Endothelial cell of umbilical vein (primary cell): Measurements from ENCODE around the gene MSN.
"Not testable (repeated sequence)": the region's sequence is repeated elsewhere in the genome, so short reads cannot be mapped to it uniquely, and the experiment has no call there.

ENCODE experiments used
- CTCF ChIP-seq, 2 donors: IDR thresholded peaks; 1 replicate in 1 of 2; 2 replicates in 1 of 2; pipeline ENCODE4 v1.5.1; 2011; ENCODE audit warnings: low read length in 2 of 2, mild to moderate bottlenecking in 2 of 2, moderate library complexity in 2 of 2, control low read depth in 1 of 2, inconsistent platforms in 1 of 2, low read depth in 1 of 2; ENCODE audit not compliant: insufficient read depth in 1 of 2; ENCODE audit errors: extremely low read depth in 1 of 2
- EZH2 ChIP-seq: IDR thresholded peaks from 2 replicates; pipeline ENCODE4 v1.6.1; 2012; ENCODE audit warnings: borderline replicate concordance, low read depth, mild to moderate bottlenecking, moderate library complexity, low read length, inconsistent platforms; ENCODE audit not compliant: severe bottlenecking
- FOS ChIP-seq: IDR thresholded peaks from 2 replicates; pipeline ENCODE4 v1.6.1; 2011; ENCODE audit warnings: mild to moderate bottlenecking, low read length, moderate library complexity, borderline replicate concordance; ENCODE audit not compliant: insufficient read depth
- POLR2A ChIP-seq: IDR thresholded peaks from 2 replicates; pipeline ENCODE4 v1.6.1; 2012; ENCODE audit warnings: low read depth, mild to moderate bottlenecking, control low read depth, low read length
- POLR2AphosphoS5 ChIP-seq: IDR thresholded peaks from 2 replicates; pipeline ENCODE4 v1.6.1; 2012; ENCODE audit warnings: low read depth, mild to moderate bottlenecking, control low read depth, low read length, moderate library complexity; ENCODE audit not compliant: insufficient read depth
- TF ChIP-seq, protein P1 (sequence below): IDR thresholded peaks from 2 replicates; pipeline ENCODE4 v1.6.1; 2011; ENCODE audit not compliant: insufficient read depth, insufficient read length

DNA sequence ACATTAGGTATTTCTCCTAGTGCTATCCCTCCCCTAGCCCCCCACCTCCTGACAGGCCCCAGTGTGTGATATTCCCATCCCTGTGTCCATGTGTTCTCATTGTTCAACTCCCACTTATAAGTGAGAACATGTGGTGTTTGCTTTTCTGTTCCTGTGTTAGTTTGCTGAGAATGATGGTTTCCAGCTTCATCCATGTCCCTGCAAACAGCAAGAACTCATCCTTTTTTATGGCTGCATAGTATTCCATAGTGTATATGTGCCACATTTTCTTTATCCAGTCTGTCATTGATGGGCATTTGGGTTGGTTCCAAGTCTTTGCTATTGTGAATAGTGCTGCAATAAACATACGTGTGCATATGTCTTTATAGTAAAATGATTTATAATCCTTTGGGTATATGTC lies 92.1 kb downstream of the MSN start:
- TF ChIP-seq CTCF (IDR thresholded peaks at IDR 0.05; ENCODE audit: extremely low read depth in 1 of 2, insufficient read depth in 1 of 2, low read depth in 1 of 2, low read length in 2 of 2); POLR2AphosphoS5; POLR2A; EZH2; FOS: not testable (repeated sequence)
- TF ChIP-seq, protein P1, sequence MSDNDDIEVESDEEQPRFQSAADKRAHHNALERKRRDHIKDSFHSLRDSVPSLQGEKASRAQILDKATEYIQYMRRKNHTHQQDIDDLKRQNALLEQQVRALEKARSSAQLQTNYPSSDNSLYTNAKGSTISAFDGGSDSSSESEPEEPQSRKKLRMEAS = not testable (repeated sequence)
